Central memory CD8-positive, alpha-beta T cell (primary cell): ENCODE measurements around the gene DDX46.
"Not testable (repeated sequence)": the region's sequence is repeated elsewhere in the genome, so short reads cannot be mapped to it uniquely, and the experiment has no call there.

Experiments used
- ATAC-seq: fragments of 150-1000 bp; cut with Tn5 transposase; replicated peaks from 2 replicates; pipeline ENCODE4 v1.10.0; 2022; ENCODE audit warnings: mild to moderate bottlenecking, moderate FRiP score, moderate number of reproducible peaks; ENCODE audit not compliant: poor library complexity, severe bottlenecking; ENCODE audit errors: extremely low read depth
- DNase-seq, 2 donors: peaks; one replicate each; pipeline ENCODE4 v3.0.0; 2021; ENCODE audit warnings: low spot score in 2 of 2
- H3K27ac Mint-ChIP-seq: one replicate; pipeline ENCODE4 v1.8.0; 2022; ENCODE audit warnings: low read depth, mild to moderate bottlenecking, moderate library complexity, mixed read lengths
- H3K27me3 Mint-ChIP-seq: one replicate; pipeline ENCODE4 v1.8.0; 2022; ENCODE audit warnings: mixed read lengths
- H3K36me3 Mint-ChIP-seq: one replicate; pipeline ENCODE4 v1.8.0; 2022; ENCODE audit warnings: mild to moderate bottlenecking, moderate library complexity, mixed read lengths; ENCODE audit not compliant: insufficient read depth
- H3K4me1 Mint-ChIP-seq: one replicate; pipeline ENCODE4 v1.8.0; 2022; ENCODE audit warnings: mixed read lengths
- H3K4me3 Mint-ChIP-seq: one replicate; pipeline ENCODE4 v1.8.0; 2022; ENCODE audit warnings: mild to moderate bottlenecking, moderate library complexity, mixed read lengths
- H3K9me3 Mint-ChIP-seq: one replicate; pipeline ENCODE4 v1.8.0; 2022; ENCODE audit warnings: mixed read lengths

The DDX46 gene

DNA sequence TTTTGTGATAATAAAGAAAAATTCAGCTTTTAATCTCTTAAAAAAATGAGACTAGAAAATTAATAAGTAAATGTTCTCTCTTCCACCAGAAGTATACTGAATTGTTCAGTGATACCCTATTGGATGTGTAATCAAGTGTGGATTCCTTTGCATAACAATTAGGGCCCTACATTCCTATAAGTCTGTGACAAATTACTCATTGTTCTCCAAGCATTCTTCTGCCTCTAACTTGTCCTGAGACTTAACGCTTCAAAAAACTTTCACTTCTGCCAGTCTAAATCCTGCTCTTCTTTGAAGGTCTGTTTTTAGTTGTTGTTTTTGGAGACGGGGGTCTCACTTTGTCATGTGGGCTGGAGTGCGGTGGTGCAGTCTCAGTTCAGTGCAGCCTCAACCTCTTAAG, 9.2 kb upstream of the DDX46 start:
- Mint-ChIP-seq H3K4me1 (no peaks in the 10 kb centered on the region), H3K27me3 (no peaks in the 10 kb centered on the region), H3K9me3 (no peaks in the 10 kb centered on the region), H3K4me3 (no peak overlapping the region), H3K27ac (no peak overlapping the region), H3K36me3 (peaks cover 7% of the 10 kb centered on the region)
- no peak for DNase-seq
- ATAC-seq: no peak

DNA sequence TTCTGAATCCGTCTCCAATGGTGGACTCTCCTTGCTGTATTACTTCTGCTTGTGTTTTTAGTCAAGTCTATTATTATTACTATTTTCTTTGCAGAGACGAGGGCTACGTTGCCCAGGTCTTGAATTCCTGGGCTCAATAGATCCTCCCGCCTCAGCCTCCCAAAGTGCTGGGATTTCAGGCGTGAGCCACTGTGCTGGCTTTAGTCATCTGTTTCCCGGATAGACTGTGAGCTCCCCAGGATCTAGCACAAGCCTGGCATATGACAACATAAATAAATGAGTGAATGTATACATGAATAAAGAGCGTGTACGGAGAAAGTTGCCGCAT, 439 bp upstream of the DDX46 start:
- DNase-seq: no peak
- ATAC-seq: no peak
- Mint-ChIP-seq H3K4me3 (peak overlapping the region; percentile 99), H3K27me3 (no peaks in the 10 kb centered on the region), H3K27ac (peak overlapping the region; percentile 98), H3K9me3 (no peaks in the 10 kb centered on the region), H3K4me1 (peaks cover 28% of the 10 kb centered on the region), H3K36me3 (peaks cover 5% of the 10 kb centered on the region)

DNA sequence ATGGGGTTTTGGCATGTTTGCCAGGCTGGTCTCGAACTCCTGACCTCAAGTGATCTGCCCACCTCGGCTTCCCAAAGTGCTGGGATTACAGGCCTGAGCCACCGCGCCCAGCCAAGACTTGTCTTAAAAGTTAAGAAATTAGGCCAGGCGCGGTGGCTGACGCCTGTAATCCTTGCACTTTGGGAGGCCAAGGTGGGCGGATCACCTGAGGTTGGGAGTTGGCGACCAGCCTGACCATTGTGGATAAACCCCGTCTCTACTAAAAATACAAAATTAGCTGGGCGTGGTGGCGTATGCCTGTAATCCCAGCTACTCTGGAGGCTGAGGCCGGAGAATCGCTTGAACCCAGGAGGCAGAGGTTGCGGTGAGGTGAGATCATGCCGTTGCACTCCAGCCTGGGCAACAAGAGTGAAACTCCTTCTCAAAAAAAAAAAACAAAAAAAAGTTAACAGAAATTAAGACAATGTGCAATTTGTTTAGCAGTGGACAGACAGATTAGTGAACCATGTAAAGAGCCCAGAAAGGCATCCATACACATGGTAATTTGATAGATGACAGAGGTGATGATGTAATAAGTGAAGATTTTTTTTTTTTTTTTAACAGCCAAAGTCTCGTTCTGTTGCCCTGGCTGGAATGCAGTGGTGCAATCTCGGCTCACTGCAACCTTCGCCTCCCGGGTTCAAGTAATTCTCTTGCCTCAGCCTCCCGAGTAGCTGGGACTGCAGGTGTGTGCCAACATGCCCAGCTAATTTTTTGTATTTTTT, 9.1 kb downstream of the DDX46 start:
- not testable (repeated sequence) for H3K4me1 Mint-ChIP-seq, H3K27ac Mint-ChIP-seq, ATAC-seq, DNase-seq, H3K4me3 Mint-ChIP-seq, H3K9me3 Mint-ChIP-seq, H3K27me3 Mint-ChIP-seq
- H3K36me3 Mint-ChIP-seq: peaks cover 74% of the 10 kb centered on the region

DNA sequence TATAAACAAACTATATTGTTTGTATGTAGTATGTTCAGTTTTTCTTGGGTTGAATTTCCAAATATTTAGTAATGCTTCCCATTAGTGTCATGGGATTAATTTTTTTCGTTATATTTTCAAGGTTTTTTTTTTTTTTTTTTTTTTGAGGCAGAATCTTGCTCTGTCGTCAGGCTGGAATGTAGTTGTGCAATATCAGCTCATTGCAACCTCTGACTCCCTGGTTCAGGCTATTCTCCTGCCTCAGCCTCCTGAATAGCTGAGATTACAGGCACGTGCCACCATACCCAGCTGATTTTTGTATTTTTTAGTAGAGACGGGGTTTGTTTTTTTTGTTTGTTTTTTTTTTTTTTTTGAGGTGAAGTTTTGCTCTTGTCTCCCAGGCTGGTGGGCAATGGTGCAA, 10.6 kb downstream of the DDX46 start:
- Mint-ChIP-seq H3K36me3 (peaks cover 78% of the 10 kb centered on the region), H3K27me3 (no peaks in the 10 kb centered on the region), H3K4me1 (no peaks in the 10 kb centered on the region), H3K27ac (no peak overlapping the region), H3K9me3 (no peaks in the 10 kb centered on the region), H3K4me3 (no peak overlapping the region)
- DNase-seq: no peak
- no peak for ATAC-seq

DNA sequence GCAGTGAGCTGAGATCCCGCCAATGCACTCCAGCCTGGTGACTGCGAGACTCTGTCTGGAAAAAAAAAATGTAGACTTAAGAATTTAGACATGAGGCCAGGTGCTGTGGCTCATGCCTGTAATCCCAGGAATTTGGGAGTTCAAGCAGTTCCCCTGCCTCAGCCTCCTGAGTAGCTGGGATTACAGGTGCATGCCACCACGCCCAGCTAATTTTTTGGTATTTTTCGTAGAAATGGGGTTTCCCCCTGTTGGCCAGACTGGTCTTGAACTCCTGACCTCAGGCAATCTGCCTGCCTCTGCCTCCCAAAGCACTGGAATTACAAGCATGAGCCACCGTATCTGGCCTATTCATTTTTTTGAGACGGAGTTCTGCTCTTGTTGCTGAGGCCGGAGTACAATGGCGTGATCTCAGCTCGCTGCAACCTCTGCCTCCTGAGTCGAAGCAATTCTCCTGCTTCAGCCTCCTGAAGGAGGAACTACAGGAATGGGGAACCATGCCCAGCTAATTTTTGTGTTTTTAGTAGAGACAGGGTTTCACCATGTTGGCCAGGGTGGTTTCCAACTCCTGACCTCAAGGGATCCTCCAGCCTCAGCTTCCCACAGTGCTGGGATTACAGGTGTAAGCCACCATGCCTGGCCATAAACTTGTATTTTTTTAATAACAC, 14.0 kb downstream of the DDX46 start:
- H3K36me3 Mint-ChIP-seq: peaks cover 80% of the 10 kb centered on the region

DNA sequence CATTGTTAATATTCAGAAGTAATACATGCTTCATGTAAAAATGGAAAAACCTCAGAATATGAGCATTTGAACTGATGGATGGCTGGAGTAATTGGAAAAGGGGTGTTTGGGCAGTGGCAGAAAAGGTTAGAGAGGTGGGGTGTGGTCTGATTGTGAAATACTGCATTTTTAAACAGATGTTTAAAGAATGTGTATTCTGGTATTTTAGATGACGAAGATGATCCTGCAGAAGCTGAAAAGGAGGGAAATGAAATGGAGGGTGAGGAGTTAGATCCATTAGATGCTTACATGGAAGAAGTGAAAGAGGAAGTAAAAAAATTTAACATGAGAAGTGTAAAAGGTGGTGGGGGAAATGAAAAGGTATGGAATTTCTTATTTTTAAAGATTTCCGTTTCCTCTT, 18.8 kb downstream of the DDX46 start:
- H3K27ac Mint-ChIP-seq: no peak overlapping the region
- ATAC-seq (no peak), DNase-seq (no peak)
- no peak overlapping the region for H3K4me3 Mint-ChIP-seq
- H3K36me3 Mint-ChIP-seq: peaks cover 65% of the 10 kb centered on the region
- H3K27me3 Mint-ChIP-seq: no peaks in the 10 kb centered on the region
- H3K9me3 Mint-ChIP-seq: no peaks in the 10 kb centered on the region
- H3K4me1 Mint-ChIP-seq: no peaks in the 10 kb centered on the region

More for the DNA sequence above, 14.0 kb downstream of the DDX46 start:
- no peaks in the 10 kb centered on the region for H3K27me3 Mint-ChIP-seq
- no peak overlapping the region for H3K27ac Mint-ChIP-seq
- H3K4me3 Mint-ChIP-seq: no peak overlapping the region
- no peak for DNase-seq
- ATAC-seq: no peak
- no peaks in the 10 kb centered on the region for H3K9me3 Mint-ChIP-seq
- no peaks in the 10 kb centered on the region for H3K4me1 Mint-ChIP-seq

DNA sequence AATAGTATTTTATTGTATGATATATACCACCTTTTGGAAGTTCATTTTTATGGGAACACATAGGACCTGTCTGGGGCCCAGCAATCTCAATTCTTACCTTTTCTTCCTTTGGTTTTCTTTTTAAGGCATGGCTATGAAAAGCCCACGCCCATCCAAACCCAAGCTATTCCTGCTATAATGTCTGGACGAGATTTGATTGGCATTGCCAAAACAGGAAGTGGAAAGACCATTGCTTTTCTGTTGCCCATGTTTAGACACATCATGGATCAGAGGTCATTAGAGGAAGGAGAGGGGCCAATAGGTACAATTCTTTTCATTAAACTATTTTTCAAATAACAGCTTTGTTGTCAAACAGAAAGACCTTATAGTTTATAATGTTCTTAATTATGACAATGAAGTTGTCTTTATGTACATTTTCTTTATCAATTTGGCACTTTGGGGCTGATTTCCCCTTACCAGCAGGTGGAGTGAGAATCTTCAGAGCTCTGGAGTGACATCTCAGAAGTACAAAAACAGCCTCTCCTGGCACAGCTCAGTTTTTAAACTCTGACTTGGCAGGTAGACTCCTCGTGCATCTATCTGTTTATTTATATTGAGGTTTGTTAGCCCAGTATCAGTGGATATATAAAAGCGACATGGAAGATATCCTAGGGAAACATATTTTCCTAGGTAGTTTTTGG, 25.8 kb downstream of the DDX46 start:
- DNase-seq (no peak), ATAC-seq (no peak)
- no peaks in the 10 kb centered on the region for H3K9me3 Mint-ChIP-seq
- H3K27me3 Mint-ChIP-seq: no peaks in the 10 kb centered on the region
- H3K4me1 Mint-ChIP-seq: no peaks in the 10 kb centered on the region
- H3K4me3 Mint-ChIP-seq: no peak overlapping the region
- H3K27ac Mint-ChIP-seq: peak overlapping the region; percentile 35
- H3K36me3 Mint-ChIP-seq: peaks cover 69% of the 10 kb centered on the region

DNA sequence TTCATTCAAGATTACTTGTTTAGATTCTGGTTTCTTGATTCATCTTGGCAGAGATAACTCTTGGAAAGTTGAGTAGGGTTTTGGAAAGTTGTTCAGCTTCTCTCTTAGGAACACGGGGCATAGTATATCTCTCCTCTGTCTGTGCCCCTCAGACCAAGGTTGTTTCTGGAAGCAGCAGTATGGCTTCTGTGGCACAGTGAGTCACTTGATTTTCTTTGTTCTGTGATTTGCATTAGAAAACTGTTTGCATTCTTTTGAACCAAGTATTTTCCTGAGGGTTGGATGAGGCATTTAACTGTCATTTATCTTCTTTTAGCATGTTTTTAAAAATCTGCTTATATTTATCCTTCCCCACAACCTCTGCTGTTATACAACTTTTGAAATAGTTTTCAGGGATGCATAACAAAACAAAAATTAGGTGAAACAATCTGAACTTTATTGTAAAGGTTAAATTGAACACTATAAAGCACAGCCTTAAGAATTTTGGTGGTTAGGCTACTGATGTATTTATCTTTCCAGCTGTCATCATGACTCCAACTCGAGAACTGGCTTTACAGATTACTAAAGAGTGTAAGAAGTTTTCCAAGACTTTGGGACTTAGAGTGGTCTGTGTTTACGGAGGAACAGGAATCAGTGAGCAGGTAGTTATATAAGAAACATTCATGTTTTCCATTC, 26.5 kb downstream of the DDX46 start:
- H3K27ac Mint-ChIP-seq: peak overlapping the region; percentile 10

DNA sequence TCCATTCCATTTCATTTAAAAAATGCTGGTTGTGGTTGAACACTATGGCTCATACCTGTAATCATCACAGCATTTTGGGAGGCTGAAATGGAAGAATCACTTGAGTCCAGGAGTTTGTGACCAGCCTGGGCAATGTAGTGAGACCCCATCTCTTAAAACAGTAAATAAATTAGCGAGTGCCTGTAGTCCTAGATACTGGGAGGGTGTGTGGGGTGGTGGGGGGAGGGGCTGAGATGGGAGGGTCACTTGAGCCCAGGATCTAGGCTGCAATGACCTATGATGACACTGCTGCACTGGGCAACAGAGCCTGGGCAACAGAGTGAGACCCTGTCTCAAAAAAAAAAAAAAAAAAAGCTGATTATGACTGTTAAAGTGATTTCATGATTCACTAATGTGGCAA, 29.1 kb downstream of the DDX46 start:
- DNase-seq (no peak), ATAC-seq (no peak)
- H3K27me3 Mint-ChIP-seq: no peaks in the 10 kb centered on the region
- H3K4me3 Mint-ChIP-seq: no peak overlapping the region
- no peak overlapping the region for H3K27ac Mint-ChIP-seq
- H3K9me3 Mint-ChIP-seq: no peaks in the 10 kb centered on the region
- H3K36me3 Mint-ChIP-seq: peaks cover 69% of the 10 kb centered on the region
- no peaks in the 10 kb centered on the region for H3K4me1 Mint-ChIP-seq

More for the DNA sequence above, 26.5 kb downstream of the DDX46 start:
- DNase-seq: no peak
- Mint-ChIP-seq H3K4me3 (no peak overlapping the region), H3K36me3 (peaks cover 69% of the 10 kb centered on the region), H3K9me3 (no peaks in the 10 kb centered on the region), H3K27me3 (no peaks in the 10 kb centered on the region), H3K4me1 (no peaks in the 10 kb centered on the region)
- no peak for ATAC-seq

DNA sequence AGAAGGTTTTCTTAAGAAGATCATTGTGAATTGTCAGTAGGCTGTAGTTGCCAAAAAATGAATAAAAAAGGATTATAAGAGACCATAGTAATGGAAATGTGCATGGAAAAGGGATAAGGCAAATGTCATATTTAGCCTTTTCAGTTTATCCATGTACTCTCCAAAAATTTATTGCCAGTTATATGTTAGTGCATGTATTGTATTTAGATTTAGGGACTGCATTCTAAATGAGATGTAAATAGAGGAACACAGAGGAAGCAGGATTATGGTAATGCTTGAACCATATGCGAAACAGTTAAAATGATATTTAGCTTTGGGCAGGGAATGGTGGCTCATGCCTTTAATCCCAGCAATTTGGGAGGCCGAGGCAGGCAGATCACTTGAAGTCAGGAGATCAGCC, 33.0 kb downstream of the DDX46 start:
- Mint-ChIP-seq H3K4me3 (no peak overlapping the region), H3K9me3 (no peaks in the 10 kb centered on the region), H3K4me1 (no peaks in the 10 kb centered on the region), H3K36me3 (peaks cover 68% of the 10 kb centered on the region), H3K27ac (no peak overlapping the region), H3K27me3 (no peaks in the 10 kb centered on the region)
- DNase-seq (no peak), ATAC-seq (no peak)

DNA sequence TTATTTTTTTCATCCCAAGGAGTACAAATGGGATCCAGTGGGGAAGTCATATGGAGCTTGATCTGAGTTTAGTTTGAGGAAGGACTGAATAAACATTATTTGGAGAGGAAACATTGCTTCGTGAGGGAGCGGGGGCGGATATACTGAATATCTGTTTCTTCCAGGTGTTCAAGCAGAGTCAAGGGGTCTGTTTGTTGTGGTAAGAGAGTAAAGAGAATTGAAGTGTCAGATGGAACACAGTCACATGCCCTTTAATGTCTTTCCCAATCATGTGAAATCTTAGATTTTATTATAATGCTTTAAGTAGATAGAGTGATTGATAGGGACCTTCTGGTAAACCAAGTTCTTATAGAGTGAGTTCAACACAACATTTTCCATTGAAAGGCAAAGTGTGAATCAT, 33.7 kb downstream of the DDX46 start:
- Mint-ChIP-seq H3K27ac (no peak overlapping the region), H3K4me1 (no peaks in the 10 kb centered on the region), H3K27me3 (no peaks in the 10 kb centered on the region), H3K4me3 (no peak overlapping the region), H3K36me3 (peaks cover 64% of the 10 kb centered on the region), H3K9me3 (no peaks in the 10 kb centered on the region)
- DNase-seq: no peak
- ATAC-seq: no peak

DNA sequence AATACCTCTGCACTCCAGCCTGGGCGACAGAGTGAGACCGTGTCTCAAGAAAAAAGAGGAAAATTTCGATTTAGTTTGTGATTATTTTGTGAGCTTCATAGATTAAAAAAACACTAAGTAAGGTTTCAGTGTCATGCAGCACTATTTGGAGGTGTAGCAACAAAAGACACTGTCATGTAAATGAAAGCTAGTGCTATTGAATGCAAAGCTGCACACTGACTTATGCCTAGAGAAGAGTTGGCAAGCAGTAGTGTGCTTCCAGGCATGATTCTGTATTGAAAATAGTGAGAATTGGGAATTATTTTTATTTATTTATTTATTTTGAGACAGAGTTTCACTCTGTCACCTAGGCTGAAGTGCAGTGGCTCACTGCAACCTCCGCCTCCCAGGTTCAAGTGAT, 34.5 kb downstream of the DDX46 start:
- H3K9me3 Mint-ChIP-seq: no peaks in the 10 kb centered on the region
- H3K4me1 Mint-ChIP-seq: no peaks in the 10 kb centered on the region
- DNase-seq (no peak), ATAC-seq (no peak)
- no peak overlapping the region for H3K4me3 Mint-ChIP-seq
- no peaks in the 10 kb centered on the region for H3K27me3 Mint-ChIP-seq
- no peak overlapping the region for H3K27ac Mint-ChIP-seq
- peaks cover 65% of the 10 kb centered on the region for H3K36me3 Mint-ChIP-seq
